GM18505 (cell line): ENCODE measurements around the gene PRELP.

Source experiments
- ATAC-seq: cut with Tn5 transposase; IDR thresholded peaks from one replicate; pipeline ENCODE4 v1.9.1; 2021; ENCODE audit not compliant: unreplicated experiment
- POLR2A ChIP-seq: IDR thresholded peaks from 4 replicates; pipeline ENCODE4 v1.6.1; 2011; ENCODE audit warnings: borderline replicate concordance; ENCODE audit not compliant: insufficient read depth, insufficient read length; ENCODE audit errors: extremely low read depth

PRELP gene

GRCh38 chr1:203495845-203496244, 20.2 kb downstream of the PRELP start:
- no peak for TF ChIP-seq POLR2A
- ATAC-seq = no peak

DNA sequence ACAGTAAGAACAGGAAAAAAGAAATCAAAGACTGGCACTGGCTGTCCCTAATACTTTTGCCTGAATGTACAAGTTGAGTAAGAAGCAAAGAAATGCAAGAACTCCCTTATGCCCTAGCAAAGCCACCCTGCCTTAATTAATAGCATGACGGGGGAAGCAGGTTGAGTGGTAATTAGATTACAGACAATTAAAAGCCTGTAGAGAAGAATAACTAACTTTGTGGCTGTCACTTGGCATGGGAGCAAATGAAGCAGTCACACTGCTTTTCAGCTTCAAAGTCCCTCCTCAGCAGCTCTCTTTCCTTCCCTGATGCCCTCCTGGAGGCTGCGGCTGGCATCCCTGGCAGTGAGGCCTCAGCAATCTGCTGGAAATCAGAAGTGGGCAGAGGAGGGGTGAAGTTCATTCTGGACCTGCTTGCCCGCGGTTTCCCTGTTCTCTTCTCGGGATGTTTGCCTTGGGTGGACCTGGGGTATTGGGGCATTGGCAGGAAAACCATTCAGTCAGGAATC, 21.7 kb downstream of the PRELP start:
- ATAC-seq = no peak
- no peak for TF ChIP-seq POLR2A

DNA sequence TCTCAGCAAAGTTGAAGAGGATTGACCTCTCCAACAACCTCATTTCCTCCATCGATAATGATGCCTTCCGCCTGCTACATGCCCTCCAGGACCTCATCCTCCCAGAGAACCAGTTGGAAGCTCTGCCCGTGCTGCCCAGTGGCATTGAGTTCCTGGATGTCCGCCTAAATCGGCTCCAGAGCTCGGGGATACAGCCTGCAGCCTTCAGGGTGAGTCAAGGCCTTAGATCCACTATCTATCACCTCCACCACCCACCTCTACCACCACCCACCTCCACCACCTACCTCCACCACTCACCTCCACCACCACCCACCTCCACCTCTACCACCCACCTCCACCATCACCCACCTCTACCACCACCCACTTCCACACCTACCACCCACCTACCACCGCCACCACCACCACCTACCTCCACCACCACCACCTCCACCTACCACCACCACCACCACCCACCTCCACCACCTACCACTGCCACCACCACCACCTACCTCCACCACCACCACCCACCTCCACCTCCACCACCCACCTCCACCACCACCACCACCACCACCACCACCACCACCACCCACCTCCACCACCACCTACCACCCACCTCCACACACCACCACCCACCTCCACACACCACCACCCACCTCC, 24.2 kb downstream of the PRELP start:
- ATAC-seq = no peak
- TF ChIP-seq POLR2A = no peak

DNA sequence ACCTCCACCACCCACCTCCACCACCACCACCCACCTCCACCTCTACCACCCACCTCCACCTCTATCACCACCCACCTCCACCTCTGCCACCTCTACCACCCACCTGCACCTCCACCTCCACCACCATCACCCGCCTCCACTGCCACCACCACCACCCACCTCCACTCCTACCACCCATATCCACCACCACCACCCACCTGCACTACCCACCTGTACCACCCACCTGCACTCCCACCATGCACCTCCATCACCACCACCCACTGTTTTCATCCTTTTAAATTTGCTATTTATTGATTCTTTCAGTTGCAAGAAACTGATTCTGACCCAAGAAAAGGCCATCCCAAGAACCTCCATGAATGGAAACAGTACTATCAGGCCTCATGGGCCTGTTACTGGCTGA, 24.7 kb downstream of the PRELP start:
- TF ChIP-seq POLR2A = no peak
- ATAC-seq = no peak

GRCh38 chr1:203503836-203504235, 28.2 kb downstream of the PRELP start:
- TF ChIP-seq POLR2A = no peak

DNA sequence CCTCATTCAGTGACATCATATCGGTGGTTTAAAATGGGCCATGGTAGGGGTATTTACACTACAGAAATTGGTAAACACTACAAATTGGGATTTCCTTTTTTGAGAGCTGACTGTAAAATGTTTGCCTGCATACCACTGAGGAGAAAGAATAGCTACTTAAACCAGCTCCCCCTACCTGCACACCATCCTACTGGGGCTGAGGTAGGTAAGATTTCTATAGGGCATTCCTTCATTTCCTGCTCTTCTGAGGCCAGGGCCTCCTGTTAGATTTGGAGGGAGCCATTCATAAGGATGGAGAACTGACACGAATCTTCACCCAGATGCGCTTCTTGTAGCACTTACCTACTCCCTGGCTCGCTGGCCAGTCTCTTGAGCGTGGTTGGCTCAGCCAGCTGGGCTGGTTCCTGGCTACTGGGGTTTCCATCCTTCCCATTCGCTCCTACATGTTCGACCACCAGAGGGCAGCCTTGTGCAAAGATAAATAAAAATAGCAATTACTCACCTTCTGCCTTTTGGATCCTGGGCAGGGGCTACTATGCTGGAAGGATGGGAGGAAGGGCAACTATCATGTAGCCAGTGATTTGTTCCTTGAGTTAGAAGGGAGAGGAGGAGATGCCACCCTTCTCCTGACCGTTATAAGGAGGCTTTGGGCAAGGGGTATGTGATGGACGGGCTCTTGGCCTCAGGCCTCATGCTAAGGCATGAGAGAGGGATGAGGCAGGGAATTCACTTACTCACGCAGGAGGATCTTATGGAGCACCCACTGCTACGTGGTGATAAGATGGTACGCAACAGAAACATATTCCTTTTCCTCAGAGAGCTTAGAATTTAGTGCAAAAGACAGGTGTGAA, 29.0 kb downstream of the PRELP start:
- ATAC-seq = no peak
- TF ChIP-seq POLR2A = no peak

More at GRCh38 chr1:203503836-203504235, 28.2 kb downstream of the PRELP start:
- no peak for ATAC-seq

DNA sequence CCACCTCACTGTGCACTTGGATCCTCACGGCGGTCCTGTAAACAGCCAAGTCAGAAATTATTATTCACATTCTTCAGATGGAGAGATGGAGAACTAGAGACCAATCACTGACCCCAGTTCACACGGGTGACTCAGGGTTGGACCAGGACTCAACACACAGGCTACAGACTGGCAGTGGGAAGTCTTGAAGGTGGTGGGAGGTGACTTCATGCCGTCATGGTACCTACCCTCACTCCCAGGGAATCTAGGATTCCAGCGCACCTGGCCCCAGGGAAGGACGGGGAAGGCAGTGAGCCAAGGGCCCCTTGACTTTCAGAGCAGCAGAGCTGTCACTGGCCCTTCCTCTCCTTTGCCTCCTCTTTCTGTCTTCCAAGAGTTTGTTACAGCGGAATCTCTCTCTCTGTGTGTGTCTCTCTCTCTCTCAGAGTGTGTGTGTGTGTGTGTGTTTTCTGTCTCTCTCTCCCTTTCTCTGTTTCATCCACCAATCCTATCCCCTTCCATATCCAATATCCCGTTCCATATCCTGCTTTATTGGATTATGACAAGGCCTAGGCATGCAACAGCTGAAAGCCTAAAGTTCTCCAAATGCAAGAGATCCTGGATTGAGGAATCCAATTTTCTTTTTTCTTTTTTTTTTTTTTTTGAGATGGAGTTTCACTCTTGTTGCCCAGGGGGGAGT, 30.1 kb downstream of the PRELP start:
- no peak for TF ChIP-seq POLR2A
- ATAC-seq = no peak

DNA sequence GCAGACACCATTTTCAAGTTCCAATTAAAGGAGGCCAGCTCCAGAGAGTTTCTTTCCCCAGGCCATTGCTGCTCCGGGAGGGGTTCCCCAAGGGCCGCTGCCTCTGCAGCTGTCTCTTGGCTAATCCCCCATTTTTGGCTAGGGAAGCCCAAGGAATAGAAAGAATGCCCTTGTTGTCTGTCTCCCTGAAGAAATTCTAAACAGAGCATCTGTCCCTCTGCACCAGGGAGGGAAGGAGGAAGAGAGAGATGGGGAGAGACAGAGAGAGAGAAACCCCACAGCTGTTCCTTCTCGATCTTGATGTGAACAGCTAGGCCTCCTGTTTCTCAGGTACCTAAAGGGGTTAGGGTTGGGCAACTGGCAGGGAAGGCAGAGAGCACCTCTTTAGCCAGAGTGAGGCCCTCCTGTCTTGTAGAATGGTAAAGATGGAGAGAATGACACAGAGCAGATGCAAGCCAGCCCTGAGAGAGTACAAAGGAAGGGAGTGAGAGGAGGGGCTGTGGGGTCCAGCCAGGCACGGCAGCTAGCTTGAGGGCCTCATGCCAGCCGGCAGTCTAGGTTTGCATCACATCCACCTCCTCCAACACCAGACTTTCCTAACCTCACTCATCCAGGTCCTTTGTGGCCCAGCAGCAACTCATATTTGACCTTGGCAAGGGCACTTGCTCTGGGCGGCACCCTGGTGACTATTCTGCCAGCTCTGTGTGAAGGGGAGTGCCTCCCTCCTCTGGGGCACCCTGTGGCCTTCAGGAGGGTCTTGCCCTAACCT, 31.4 kb downstream of the PRELP start:
- no peak for TF ChIP-seq POLR2A
- no peak for ATAC-seq

- ATAC-seq = no peak
- no peak for TF ChIP-seq POLR2A
Observed at GRCh38 chr1:203507759-203508158, 32.2 kb downstream of the PRELP start.

GRCh38 chr1:203508463-203509073, 33.0 kb downstream of the PRELP start:
- ATAC-seq = no peak
- no peak for TF ChIP-seq POLR2A

DNA sequence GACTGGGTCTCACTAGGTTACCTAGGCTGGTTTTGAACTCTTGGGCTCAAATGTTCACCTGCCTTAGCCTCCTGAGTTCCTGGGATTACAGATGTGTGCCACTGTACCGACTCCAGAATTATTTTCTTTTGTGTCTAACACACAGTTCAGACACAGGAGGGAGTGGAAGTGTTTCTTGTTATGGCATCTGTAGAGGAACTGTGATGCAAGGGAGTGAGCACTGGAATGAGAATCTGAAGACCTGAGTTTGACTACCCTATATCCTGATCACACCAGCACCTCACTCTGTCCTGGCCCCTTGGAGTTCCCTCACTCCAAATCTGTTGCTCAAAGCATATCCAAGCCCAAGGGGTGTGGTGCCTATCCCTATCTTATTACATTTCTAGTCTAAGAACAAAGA, 33.5 kb downstream of the PRELP start:
- ATAC-seq = no peak
- TF ChIP-seq POLR2A = no peak

GRCh38 chr1:203511513-203511912, 35.9 kb downstream of the PRELP start:
- ATAC-seq = no peak
- TF ChIP-seq POLR2A = no peak

DNA sequence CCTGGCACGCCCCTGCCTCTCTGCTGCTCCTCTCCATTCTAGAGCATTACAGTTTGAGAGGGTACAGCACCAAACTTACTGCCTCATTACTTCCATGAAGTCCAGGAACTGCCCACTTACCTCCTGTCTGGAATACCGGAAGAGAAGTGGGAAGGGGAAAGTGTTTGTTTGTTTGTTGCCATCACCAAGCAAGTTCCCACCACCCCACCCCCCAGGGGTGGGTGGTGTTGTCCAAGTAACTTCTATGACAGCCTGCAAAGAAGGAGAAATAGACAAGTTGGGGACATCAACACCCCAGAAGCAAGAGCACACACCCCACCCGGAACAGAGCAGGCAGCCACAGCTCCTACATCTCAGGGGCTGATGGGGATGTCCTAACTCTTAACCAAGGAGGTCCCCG, 36.3 kb downstream of the PRELP start:
- no peak for ATAC-seq
- no peak for TF ChIP-seq POLR2A

DNA sequence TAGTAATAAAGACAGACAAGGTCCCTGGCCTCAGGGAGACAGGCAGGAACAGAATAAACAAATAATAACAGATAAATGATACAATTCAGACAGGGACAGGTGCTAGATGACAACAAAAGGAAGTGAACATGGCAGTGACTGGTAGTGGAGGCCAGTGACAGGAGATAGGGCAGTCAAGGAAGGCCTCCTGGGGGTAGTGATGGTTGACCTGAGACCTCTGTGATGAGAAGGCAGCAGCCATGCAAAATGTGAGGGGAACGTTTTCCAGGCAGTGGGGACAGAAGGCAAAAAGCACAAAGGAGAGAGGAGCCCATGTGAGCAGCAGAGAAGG, 36.9 kb downstream of the PRELP start:
- no peak for ATAC-seq
- no peak for TF ChIP-seq POLR2A
